Liver (tissue), 9 donors: Measurements from ENCODE around the gene EPM2A. TPM values are rescaled to one million over a fixed set of nuclear protein-coding genes. Genes with fewer than 3 reads are reported as not detected.

ENCODE experiments used
- DNase-seq: peaks from one replicate; pipeline ENCODE4 v3.0.0-alpha.2; 2017; ENCODE audit warnings: low spot score
- H3K27ac ChIP-seq, 2 donors: one replicate each; pipeline ENCODE4 v1.7.0; 2013; ENCODE audit warnings: inconsistent platforms in 2 of 2, low read length in 2 of 2, control low read depth in 1 of 2, low read depth in 1 of 2, mild to moderate bottlenecking in 1 of 2
- H3K27me3 ChIP-seq, 4 donors: one replicate each; pipeline versions ENCODE4 v1.6.1 to v1.7.0; 2013; ENCODE audit warnings: low read length in 3 of 4, inconsistent platforms in 1 of 4, mild to moderate bottlenecking in 1 of 4, moderate library complexity in 1 of 4; ENCODE audit not compliant: control insufficient read depth in 4 of 4, insufficient read depth in 4 of 4
- H3K36me3 ChIP-seq, 4 donors: one replicate each; pipeline versions ENCODE4 v1.6.1 to v1.7.0; 2013; ENCODE audit warnings: low read length in 3 of 4, mild to moderate bottlenecking in 3 of 4, low read depth in 1 of 4, moderate library complexity in 1 of 4; ENCODE audit not compliant: control insufficient read depth in 4 of 4, insufficient read depth in 3 of 4
- H3K4me1 ChIP-seq, 4 donors: one replicate each; pipeline versions ENCODE4 v1.6.1 to v1.7.0; 2013; ENCODE audit warnings: low read length in 3 of 4, mild to moderate bottlenecking in 3 of 4, moderate library complexity in 1 of 4; ENCODE audit not compliant: control insufficient read depth in 4 of 4, insufficient read depth in 4 of 4
- H3K4me3 ChIP-seq, 3 donors: one replicate each; pipeline versions ENCODE4 v1.6.1 to v1.7.0; 2013; ENCODE audit warnings: low read length in 3 of 3, control low read depth in 1 of 3, low read depth in 1 of 3, mild to moderate bottlenecking in 1 of 3
- H3K9ac ChIP-seq, 2 donors: one replicate each; pipeline ENCODE4 v1.7.0; 2013; ENCODE audit warnings: low read length in 2 of 2, mild to moderate bottlenecking in 2 of 2, moderate library complexity in 2 of 2, control low read depth in 1 of 2, low read depth in 1 of 2
- H3K9me3 ChIP-seq, 4 donors: one replicate each; pipeline versions ENCODE4 v1.6.1 to v1.7.0; 2013; ENCODE audit warnings: low read length in 3 of 4; ENCODE audit not compliant: control insufficient read depth in 4 of 4
- ATF3 ChIP-seq: IDR thresholded peaks from 2 replicates; pipeline ENCODE4 v1.6.1; 2016; ENCODE audit warnings: antibody characterized with exemption
- CTCF ChIP-seq: fragments of 150-350 bp; IDR thresholded peaks from 2 replicates; pipeline ENCODE4 v1.5.1; 2017; ENCODE audit warnings: improper control_type of control experiment, low read depth, low read length; ENCODE audit not compliant: missing input control
- EGR1 ChIP-seq, 2 donors: IDR thresholded peaks; 2 replicates each; pipeline ENCODE4 v1.6.1; 2016 to 2018; ENCODE audit warnings: antibody characterized with exemption in 2 of 2, low read depth in 2 of 2
- FOXA2 ChIP-seq: IDR thresholded peaks from 2 replicates; pipeline ENCODE4 v1.6.1; 2016; ENCODE audit warnings: antibody characterized with exemption
- GABPA ChIP-seq, 2 donors: IDR thresholded peaks in 1 of 2; conservative IDR thresholded peaks in 1 of 2; 2 replicates each; pipeline ENCODE4 v1.6.1; 2016; ENCODE audit warnings: antibody characterized with exemption in 2 of 2, mild to moderate bottlenecking in 1 of 2, moderate library complexity in 1 of 2
- HNF4A ChIP-seq, 2 donors: conservative IDR thresholded peaks; 2 replicates each; pipeline ENCODE4 v1.6.1; 2016; ENCODE audit warnings: antibody characterized with exemption in 2 of 2, mild to moderate bottlenecking in 2 of 2
- HNF4G ChIP-seq: IDR thresholded peaks from 2 replicates; pipeline ENCODE4 v1.6.1; 2016; ENCODE audit warnings: antibody characterized with exemption
- JUND ChIP-seq, 2 donors: IDR thresholded peaks; 2 replicates each; pipeline ENCODE4 v1.6.1; 2016; ENCODE audit warnings: antibody characterized with exemption in 2 of 2
- NR2F2 ChIP-seq: IDR thresholded peaks from 2 replicates; pipeline ENCODE4 v1.6.1; 2016; ENCODE audit warnings: antibody characterized with exemption
- RAD21 ChIP-seq, 2 donors: IDR thresholded peaks; 2 replicates each; pipeline ENCODE4 v1.6.1; 2016; ENCODE audit warnings: antibody characterized with exemption in 2 of 2, mild to moderate bottlenecking in 2 of 2
- REST ChIP-seq: IDR thresholded peaks from 2 replicates; pipeline ENCODE4 v1.6.1; 2016; ENCODE audit warnings: antibody characterized with exemption, mild to moderate bottlenecking
- RXRA ChIP-seq, 2 donors: IDR thresholded peaks; 2 replicates each; pipeline ENCODE4 v1.6.1; 2017 to 2018; ENCODE audit warnings: antibody characterized with exemption in 2 of 2, mild to moderate bottlenecking in 1 of 2
- SP1 ChIP-seq: IDR thresholded peaks from 2 replicates; pipeline ENCODE4 v1.6.1; 2018; ENCODE audit warnings: antibody characterized with exemption, mild to moderate bottlenecking
- TAF1 ChIP-seq: conservative IDR thresholded peaks from 2 replicates; pipeline ENCODE4 v1.6.1; 2016; ENCODE audit warnings: antibody characterized with exemption, mild to moderate bottlenecking
- YY1 ChIP-seq: IDR thresholded peaks from 2 replicates; pipeline ENCODE4 v1.6.1; 2016; ENCODE audit warnings: antibody characterized with exemption, mild to moderate bottlenecking
- ZBTB33 ChIP-seq: IDR thresholded peaks from 2 replicates; pipeline ENCODE4 v1.6.1; 2016; ENCODE audit warnings: antibody characterized with exemption
- WGBS: extraction: QIAGEN DNeasy Blood & Tissue Kit; methylation state at CpG from one replicate; pipeline ENCODE4 v1.1.7; 2013; 5-methylcytosine and 5-hydroxymethylcytosine counted together
- polyA plus RNA-seq, 2 donors: library from polyadenylated mRNA; stranded (reverse) in 1 of 2; unstranded in 1 of 2; fragments of 200-250 nt in 1 of 2; fragments of >200 nt in 1 of 2; fragmentation: Nextera tagmentation in 1 of 2; extraction: Ambion mirVana in 1 of 2; gene quantifications; one replicate each; pipeline versions ENCODE4 v1.2.1 to v1.2.3, GENCODE V29; 2013 to 2015
- total RNA-seq, 2 donors: library from RNA; depleted of rRNA; stranded (reverse); fragments of >200 nt; gene quantifications; one replicate each; pipeline ENCODE4 v1.2.3, GENCODE V29; 2014
- donor health status: healthy.
- donor health status: healthy.
- donor health status: healthy.
- donor health status: healthy.
- donor health status: healthy.

EPM2A gene
- total and polyA plus RNA-seq, 4 donors, result 3.7 to 13.0 (median 5.1) TPM

- no peaks in the 10 kb centered on the region for H3K9me3 ChIP-seq
- no peaks in the 10 kb centered on the region for H3K4me1 ChIP-seq
- no peak for DNase-seq
- WGBS, result 94% methylated on average over 4 of the region's 4 CpGs
- no peak overlapping the region for H3K27ac ChIP-seq
- TF ChIP-seq HNF4G (no peak), RXRA (IDR thresholded peaks at IDR 0.05) (no peak), JUND (IDR thresholded peaks at IDR 0.05) (no peak), TAF1 (no peak), REST (no peak), NR2F2 (no peak), CTCF (no peak), ATF3 (no peak), GABPA (IDR thresholded peaks at IDR 0.05 in 1 of 2, conservative IDR thresholded peaks at IDR 0.05 in 1 of 2) (no peak), FOXA2 (no peak), YY1 (no peak), SP1 (no peak), HNF4A (conservative IDR thresholded peaks at IDR 0.05) (no peak)
- H3K9ac ChIP-seq, result no peak overlapping the region
- H3K4me3 ChIP-seq, result no peak overlapping the region
- no peaks in the 10 kb centered on the region for H3K27me3 ChIP-seq
- H3K36me3 ChIP-seq, result no peaks in the 10 kb centered on the region
Measured at GRCh38 chr6:145602726-145603326, 132.5 kb downstream of the EPM2A start.

- no peaks in the 10 kb centered on the region for H3K27me3 ChIP-seq
- H3K4me1 ChIP-seq, result no peaks in the 10 kb centered on the region
- H3K9me3 ChIP-seq, result no peaks in the 10 kb centered on the region
- H3K36me3 ChIP-seq, result no peaks in the 10 kb centered on the region
- H3K9ac ChIP-seq, result no peak overlapping the region
- TF ChIP-seq CTCF, result no peak
- TF ChIP-seq HNF4G, result no peak
- TF ChIP-seq REST, result no peak
- no peak for TF ChIP-seq SP1
- TF ChIP-seq RXRA (IDR thresholded peaks at IDR 0.05), result no peak
- TF ChIP-seq ATF3, result no peak
- TF ChIP-seq JUND (IDR thresholded peaks at IDR 0.05), result no peak
- TF ChIP-seq HNF4A (conservative IDR thresholded peaks at IDR 0.05), result no peak
- TF ChIP-seq RAD21 (IDR thresholded peaks at IDR 0.05), result no peak
- TF ChIP-seq FOXA2, result no peak
- no peak for TF ChIP-seq ZBTB33
- no peak for TF ChIP-seq TAF1
- no peak for TF ChIP-seq EGR1 (IDR thresholded peaks at IDR 0.05; ENCODE audit: low read depth in 2 of 2)
- TF ChIP-seq NR2F2, result no peak
- WGBS, result 92% methylated on average over 2 of the region's 2 CpGs
- H3K4me3 ChIP-seq, result no peak overlapping the region
- no peak for DNase-seq
- no peak overlapping the region for H3K27ac ChIP-seq
Measured at GRCh38 chr6:145601397-145601796, 133.9 kb downstream of the EPM2A start.
